Neural crest cell (in vitro differentiated cells): ENCODE measurements around the gene CCDC148. TPM values are rescaled to one million over a fixed set of nuclear protein-coding genes. Genes with fewer than 3 reads are reported as not detected.

Source experiments
- DNase-seq: peaks from one replicate; pipeline ENCODE4 v3.0.0; 2021; ENCODE audit warnings: low read depth, mixed read lengths, low spot score
- H3K27ac Mint-ChIP-seq: one replicate; pipeline ENCODE4 v1.8.0; 2021; ENCODE audit warnings: mild to moderate bottlenecking, mixed read lengths; ENCODE audit not compliant: unreplicated experiment
- H3K27me3 Mint-ChIP-seq: 2 replicates; pipeline ENCODE4 v1.8.0; 2021; ENCODE audit warnings: low read depth, mild to moderate bottlenecking, mixed read lengths
- H3K36me3 Mint-ChIP-seq: 2 replicates; pipeline ENCODE4 v1.8.0; 2021; ENCODE audit warnings: low read depth, mild to moderate bottlenecking, mixed read lengths
- H3K4me1 Mint-ChIP-seq: 2 replicates; pipeline ENCODE4 v1.8.0; 2021; ENCODE audit warnings: mixed read lengths
- H3K4me3 Mint-ChIP-seq: one replicate; pipeline ENCODE4 v1.8.0; 2021; ENCODE audit warnings: mild to moderate bottlenecking, mixed read lengths
- H3K9me3 Mint-ChIP-seq: 2 replicates; pipeline ENCODE4 v1.8.0; 2021; ENCODE audit warnings: mixed read lengths
- CTCF ChIP-seq: fragments of 200-600 bp; sonication (generic); conservative IDR thresholded peaks from 2 replicates; pipeline ENCODE4 v1.5.0; 2021; ENCODE audit warnings: antibody characterized with exemption, mild to moderate bottlenecking
- total RNA-seq: library from RNA; stranded (reverse); gene quantifications from 2 replicates; pipeline ENCODE4 v1.2.1, GENCODE V29; 2021

The CCDC148 gene
- total RNA-seq, 1 donor from 2014 or later: 1.8 TPM

- H3K27ac Mint-ChIP-seq: no peak overlapping the region
- no peaks in the 10 kb centered on the region for H3K27me3 Mint-ChIP-seq
- H3K36me3 Mint-ChIP-seq: peaks cover 3% of the 10 kb centered on the region
- H3K4me3 Mint-ChIP-seq: no peak overlapping the region
- H3K4me1 Mint-ChIP-seq: peaks cover 5% of the 10 kb centered on the region
- no peak for DNase-seq
- H3K9me3 Mint-ChIP-seq: peaks cover 3% of the 10 kb centered on the region
- TF ChIP-seq CTCF: no peak
Observed at GRCh38 chr2:158395166-158395565, 61.4 kb downstream of the CCDC148 start.

- no peak for TF ChIP-seq CTCF
- H3K4me3 Mint-ChIP-seq: no peak overlapping the region
- no peaks in the 10 kb centered on the region for H3K36me3 Mint-ChIP-seq
- DNase-seq: no peak
- H3K9me3 Mint-ChIP-seq: no peaks in the 10 kb centered on the region
- peak overlapping the region; percentile 86 for H3K27ac Mint-ChIP-seq
- H3K4me1 Mint-ChIP-seq: peaks cover 8% of the 10 kb centered on the region
- no peaks in the 10 kb centered on the region for H3K27me3 Mint-ChIP-seq
Observed at GRCh38 chr2:158394453-158394852, 62.1 kb downstream of the CCDC148 start.

- Mint-ChIP-seq H3K4me3 (no peak overlapping the region), H3K9me3 (no peaks in the 10 kb centered on the region), H3K27me3 (no peaks in the 10 kb centered on the region), H3K27ac (no peak overlapping the region), H3K4me1 (peaks cover 8% of the 10 kb centered on the region), H3K36me3 (no peaks in the 10 kb centered on the region)
- no peak for TF ChIP-seq CTCF
- no peak for DNase-seq
Observed at GRCh38 chr2:158393886-158394285, 62.7 kb downstream of the CCDC148 start.

GRCh38 chr2:158392687-158393086, 63.9 kb downstream of the CCDC148 start:
- Mint-ChIP-seq H3K27ac (no peak overlapping the region), H3K4me1 (peaks cover 8% of the 10 kb centered on the region), H3K9me3 (no peaks in the 10 kb centered on the region), H3K36me3 (no peaks in the 10 kb centered on the region), H3K4me3 (no peak overlapping the region), H3K27me3 (no peaks in the 10 kb centered on the region)
- no peak for DNase-seq
- no peak for TF ChIP-seq CTCF

GRCh38 chr2:158391876-158392275, 64.7 kb downstream of the CCDC148 start:
- no peak for DNase-seq
- no peak for TF ChIP-seq CTCF
- Mint-ChIP-seq H3K4me3 (no peak overlapping the region), H3K9me3 (no peaks in the 10 kb centered on the region), H3K27me3 (no peaks in the 10 kb centered on the region), H3K27ac (no peak overlapping the region), H3K36me3 (no peaks in the 10 kb centered on the region), H3K4me1 (peaks cover 8% of the 10 kb centered on the region)

GRCh38 chr2:158391361-158391760, 65.2 kb downstream of the CCDC148 start:
- no peaks in the 10 kb centered on the region for H3K36me3 Mint-ChIP-seq
- no peak for TF ChIP-seq CTCF
- peaks cover 8% of the 10 kb centered on the region for H3K4me1 Mint-ChIP-seq
- DNase-seq: no peak
- H3K9me3 Mint-ChIP-seq: no peaks in the 10 kb centered on the region
- H3K27me3 Mint-ChIP-seq: no peaks in the 10 kb centered on the region
- no peak overlapping the region for H3K4me3 Mint-ChIP-seq
- no peak overlapping the region for H3K27ac Mint-ChIP-seq
